Activated naive CD8-positive, alpha-beta T cell treated with anti-CD3 and anti-CD28 coated beads for 36 hours (primary cell): Measurements from ENCODE around the gene LDLRAD2. TPM values are rescaled to one million over a fixed set of nuclear protein-coding genes. Genes with fewer than 3 reads are reported as not detected.

Source experiments
- DNase-seq: peaks from one replicate; pipeline ENCODE4 v3.0.0; 2021
- H3K27ac Mint-ChIP-seq: one replicate; pipeline ENCODE4 v1.8.0; 2022; ENCODE audit warnings: mild to moderate bottlenecking, moderate library complexity, mixed read lengths
- H3K27me3 Mint-ChIP-seq: one replicate; pipeline ENCODE4 v1.8.0; 2022; ENCODE audit warnings: mild to moderate bottlenecking, mixed read lengths
- H3K36me3 Mint-ChIP-seq: one replicate; pipeline ENCODE4 v1.8.0; 2021; ENCODE audit warnings: mild to moderate bottlenecking, mixed read lengths
- H3K4me1 Mint-ChIP-seq: one replicate; pipeline ENCODE4 v1.8.0; 2021; ENCODE audit warnings: mixed read lengths
- H3K4me3 Mint-ChIP-seq: one replicate; pipeline ENCODE4 v1.8.0; 2022; ENCODE audit warnings: mild to moderate bottlenecking, moderate library complexity, mixed read lengths
- H3K9me3 Mint-ChIP-seq: one replicate; pipeline ENCODE4 v1.8.0; 2022; ENCODE audit warnings: mixed read lengths
- total RNA-seq, 2 experiments: library from RNA; stranded (reverse); gene quantifications; one replicate each; pipeline ENCODE4 v1.2.3, GENCODE V29; 2021

The LDLRAD2 gene
- total RNA-seq, 2 experiments from 2014 or later: 0.19 to 0.22 TPM

- no peaks in the 10 kb centered on the region for H3K9me3 Mint-ChIP-seq
- peaks cover 7% of the 10 kb centered on the region for H3K4me1 Mint-ChIP-seq
- no peak for DNase-seq
- H3K27me3 Mint-ChIP-seq: no peaks in the 10 kb centered on the region
- no peaks in the 10 kb centered on the region for H3K36me3 Mint-ChIP-seq
- H3K4me3 Mint-ChIP-seq: no peak overlapping the region
- no peak overlapping the region for H3K27ac Mint-ChIP-seq
These were observed 55.5 kb downstream of the LDLRAD2 start for GRCh38 chr1:21867451-21867996.

GRCh38 chr1:21868482-21868881 lies 56.4 kb downstream of the LDLRAD2 start:
- no peak for DNase-seq
- Mint-ChIP-seq H3K4me1 (peaks cover 7% of the 10 kb centered on the region), H3K36me3 (no peaks in the 10 kb centered on the region), H3K27ac (no peak overlapping the region), H3K9me3 (no peaks in the 10 kb centered on the region), H3K27me3 (no peaks in the 10 kb centered on the region), H3K4me3 (no peak overlapping the region)

GRCh38 chr1:21868941-21869454 lies 56.9 kb downstream of the LDLRAD2 start:
- no peaks in the 10 kb centered on the region for H3K9me3 Mint-ChIP-seq
- no peak overlapping the region for H3K4me3 Mint-ChIP-seq
- no peak overlapping the region for H3K27ac Mint-ChIP-seq
- no peaks in the 10 kb centered on the region for H3K27me3 Mint-ChIP-seq
- no peak for DNase-seq
- no peaks in the 10 kb centered on the region for H3K36me3 Mint-ChIP-seq
- peaks cover 7% of the 10 kb centered on the region for H3K4me1 Mint-ChIP-seq

- no peaks in the 10 kb centered on the region for H3K36me3 Mint-ChIP-seq
- H3K4me3 Mint-ChIP-seq: no peak overlapping the region
- H3K9me3 Mint-ChIP-seq: no peaks in the 10 kb centered on the region
- no peak for DNase-seq
- H3K27ac Mint-ChIP-seq: no peak overlapping the region
- no peaks in the 10 kb centered on the region for H3K27me3 Mint-ChIP-seq
- peaks cover 7% of the 10 kb centered on the region for H3K4me1 Mint-ChIP-seq
These were observed 57.6 kb downstream of the LDLRAD2 start for GRCh38 chr1:21869620-21870121.

- DNase-seq: no peak
- Mint-ChIP-seq H3K9me3 (no peaks in the 10 kb centered on the region), H3K27me3 (no peaks in the 10 kb centered on the region), H3K27ac (no peak overlapping the region), H3K36me3 (no peaks in the 10 kb centered on the region), H3K4me1 (peaks cover 7% of the 10 kb centered on the region), H3K4me3 (no peak overlapping the region)
These were observed 58.5 kb downstream of the LDLRAD2 start for GRCh38 chr1:21870611-21871010.

- Mint-ChIP-seq H3K9me3 (no peaks in the 10 kb centered on the region), H3K27ac (peak overlapping the region; percentile 16), H3K4me3 (no peak overlapping the region), H3K4me1 (peaks cover 3% of the 10 kb centered on the region), H3K27me3 (no peaks in the 10 kb centered on the region), H3K36me3 (no peaks in the 10 kb centered on the region)
- DNase-seq: no peak
These were observed 59.9 kb downstream of the LDLRAD2 start for GRCh38 chr1:21871943-21872342.

GRCh38 chr1:21872445-21873079 lies 60.5 kb downstream of the LDLRAD2 start:
- H3K4me3 Mint-ChIP-seq: no peak overlapping the region
- H3K9me3 Mint-ChIP-seq: no peaks in the 10 kb centered on the region
- peaks cover 3% of the 10 kb centered on the region for H3K4me1 Mint-ChIP-seq
- no peaks in the 10 kb centered on the region for H3K36me3 Mint-ChIP-seq
- H3K27me3 Mint-ChIP-seq: no peaks in the 10 kb centered on the region
- peak overlapping the region; percentile 16 for H3K27ac Mint-ChIP-seq
- DNase-seq: no peak

GRCh38 chr1:21873174-21873573 lies 61.1 kb downstream of the LDLRAD2 start:
- Mint-ChIP-seq H3K27me3 (no peaks in the 10 kb centered on the region), H3K9me3 (no peaks in the 10 kb centered on the region), H3K36me3 (no peaks in the 10 kb centered on the region), H3K27ac (no peak overlapping the region), H3K4me3 (no peak overlapping the region), H3K4me1 (peaks cover 3% of the 10 kb centered on the region)
- no peak for DNase-seq

- DNase-seq: no peak
- Mint-ChIP-seq H3K27me3 (no peaks in the 10 kb centered on the region), H3K9me3 (no peaks in the 10 kb centered on the region), H3K4me3 (no peak overlapping the region), H3K4me1 (peaks cover 3% of the 10 kb centered on the region), H3K36me3 (no peaks in the 10 kb centered on the region), H3K27ac (no peak overlapping the region)
These were observed 61.7 kb downstream of the LDLRAD2 start for GRCh38 chr1:21873761-21874160.

- no peak for DNase-seq
- Mint-ChIP-seq H3K4me3 (no peak overlapping the region), H3K27ac (no peak overlapping the region), H3K9me3 (no peaks in the 10 kb centered on the region), H3K36me3 (no peaks in the 10 kb centered on the region), H3K4me1 (peaks cover 3% of the 10 kb centered on the region), H3K27me3 (no peaks in the 10 kb centered on the region)
These were observed 62.3 kb downstream of the LDLRAD2 start for GRCh38 chr1:21874328-21874727.

Other genes with a start within 250 kb of the LDLRAD2 start
- gene RAP1GAP, start 142.9 kb upstream of the LDLRAD2 start, total RNA-seq: 1 to 10 TPM in 1 of 2 experiments, under 1 TPM in 1; 0.66 to 1.3 TPM
- gene USP48, start 29.1 kb upstream of the LDLRAD2 start, total RNA-seq: 10 to 100 TPM; 45.8 to 50.5 TPM
- 10 to 100 TPM; 11.0 to 11.6 TPM for gene HSPG2, start 125.0 kb downstream of the LDLRAD2 start, total RNA-seq
- not detected for gene CELA3B, start 164.8 kb downstream of the LDLRAD2 start, total RNA-seq
- not detected for gene CELA3A, start 189.4 kb downstream of the LDLRAD2 start, total RNA-seq
- gene CDC42, start 240.4 kb downstream of the LDLRAD2 start, total RNA-seq: 100 to 1,000 TPM; 301 to 302 TPM